Measurements from ENCODE around the gene PDE7B. TPM values are rescaled to one million over a fixed set of nuclear protein-coding genes. Genes with fewer than 3 reads are reported as not detected.

PDE7B gene
- total and polyA plus RNA-seq, 2 of the 13 experiments (the other 11 are each of a cell fraction or from before 2014, with no cell fraction given): not detected

GRCh38 chr6:135938576-135939207 lies 87.2 kb downstream of the PDE7B start (continued):
- TF ChIP-seq, protein P1, sequence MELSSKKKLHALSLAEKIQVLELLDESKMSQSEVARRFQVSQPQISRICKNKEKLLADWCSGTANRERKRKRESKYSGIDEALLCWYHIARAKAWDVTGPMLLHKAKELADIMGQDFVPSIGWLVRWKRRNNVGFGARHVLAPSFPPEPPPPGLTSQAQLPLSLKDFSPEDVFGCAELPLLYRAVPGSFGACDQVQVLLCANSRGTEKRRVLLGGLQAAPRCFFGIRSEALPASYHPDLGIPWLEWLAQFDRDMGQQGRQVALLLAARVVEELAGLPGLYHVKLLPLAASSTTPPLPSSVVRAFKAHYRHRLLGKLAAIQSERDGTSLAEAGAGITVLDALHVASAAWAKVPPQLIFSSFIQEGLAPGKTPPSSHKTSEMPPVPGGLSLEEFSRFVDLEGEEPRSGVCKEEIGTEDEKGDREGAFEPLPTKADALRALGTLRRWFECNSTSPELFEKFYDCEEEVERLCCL (CRISPR knock-in tag; IDR thresholded peaks at IDR 0.05; ENCODE audit: borderline replicate concordance): no peak

DNA sequence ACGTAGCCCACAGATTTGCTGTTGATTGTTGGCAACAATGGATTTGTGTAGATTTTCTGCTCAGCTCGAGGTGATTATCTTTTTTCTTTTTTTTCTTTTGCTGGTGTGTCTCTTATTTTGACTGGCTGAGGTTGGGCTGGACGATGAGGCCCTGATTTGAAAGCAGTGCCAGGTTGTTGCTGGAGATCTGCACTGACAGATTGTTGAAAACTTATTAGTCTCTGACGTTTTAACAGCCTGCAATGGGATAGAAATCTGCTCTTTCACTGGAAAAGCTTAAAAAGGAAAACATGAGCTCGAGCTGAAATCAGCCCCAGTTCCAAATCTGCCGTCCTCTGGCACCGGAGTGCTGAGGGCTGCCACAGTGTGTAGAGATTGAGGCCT lies 87.7 kb downstream of the PDE7B start:
- H3K79me2 ChIP-seq (ENCODE audit: insufficient read depth, low read length): no peaks in the 10 kb centered on the region
- H3K4me2 ChIP-seq (ENCODE audit: low read depth, low read length): no peak overlapping the region
- no peaks in the 10 kb centered on the region for H3K27me3 ChIP-seq (ENCODE audit: control insufficient read depth in 1 of 2, insufficient read depth in 2 of 2, low read length in 2 of 2)
- in situ Hi-C loops (cut with HindIII; ENCODE audit: extremely low pct_ligation_motif_present, low pct_unique_long_range_greater_than_20kb): no loop called here
- no peak overlapping the region for H3K4me3 ChIP-seq (replicated peaks in 1 of 3; ENCODE audit: insufficient read depth in 1 of 3, low read depth in 2 of 3, low read length in 3 of 3)
- ChIA-PET CTCF (ENCODE audit: low intra/inter-chr PET ratio, low total read pairs) (no interaction called here), POLR2A (no interaction called here)
- no peaks in the 10 kb centered on the region for H4K20me1 ChIP-seq (ENCODE audit: insufficient read depth, low read length)
- no TSS peak for BruUV-seq (replicated peaks)
- no peaks in the 10 kb centered on the region for H3K36me3 ChIP-seq (replicated peaks in 1 of 2; ENCODE audit: control insufficient read depth in 1 of 2, insufficient read depth in 2 of 2, low read length in 2 of 2)
- no peak for DNase-seq (ENCODE audit: low spot score)
- no peak overlapping the region for H3K27ac ChIP-seq (ENCODE audit: extremely low read length, insufficient read depth, low read length)
- FAIRE-seq: no peak
- H2AFZ ChIP-seq (ENCODE audit: low read length): no peak overlapping the region
- H3K9me3 ChIP-seq (ENCODE audit: low read length): no peaks in the 10 kb centered on the region
- intact Hi-C loops (cut with micrococcal nuclease; ENCODE audit: unreplicated experiment): no loop called here
- H3K9ac ChIP-seq (ENCODE audit: insufficient read depth, low read depth, low read length): no peak overlapping the region
- no peak for ATAC-seq
- WGBS (ENCODE audit: low lambda C conversion rate): 14% methylated on average over 7 of the region's 7 CpGs
- no peaks in the 10 kb centered on the region for H3K4me1 ChIP-seq (ENCODE audit: insufficient read depth, low read length)
- TF ChIP-seq PLRG1 (conservative IDR thresholded peaks at IDR 0.05): no peak
- no peak for TF ChIP-seq ZSCAN9 (CRISPR knock-in tag; IDR thresholded peaks at IDR 0.05; ENCODE audit: borderline replicate concordance)
- TF ChIP-seq ZHX2 (IDR thresholded peaks at IDR 0.05; ENCODE audit: low read depth): no peak
- TF ChIP-seq ZHX2 (CRISPR knock-in tag; IDR thresholded peaks at IDR 0.05; ENCODE audit: borderline replicate concordance): no peak
- TF ChIP-seq CERS6 (CRISPR knock-in tag; IDR thresholded peaks at IDR 0.05): no peak
- no peak for TF ChIP-seq ELF1 (CRISPR knock-in tag; IDR thresholded peaks at IDR 0.05)
- TF ChIP-seq ZNF292 (CRISPR knock-in tag; IDR thresholded peaks at IDR 0.05; ENCODE audit: borderline replicate concordance, low read depth): no peak
- TF ChIP-seq ZBTB14 (CRISPR knock-in tag; IDR thresholded peaks at IDR 0.05): no peak
- no peak for TF ChIP-seq CC2D1A (CRISPR knock-in tag; IDR thresholded peaks at IDR 0.05)
- no peak for TF ChIP-seq ZNF556 (CRISPR knock-in tag; IDR thresholded peaks at IDR 0.05; ENCODE audit: borderline replicate concordance)
- no peak for TF ChIP-seq U2AF1 (optimal IDR thresholded peaks at IDR 0.05; ENCODE audit: low read depth, low read length)
- no peak for TF ChIP-seq EP300 (IDR thresholded peaks at IDR 0.05; ENCODE audit: low read depth in 2 of 2, low read length in 2 of 2)
- TF ChIP-seq EP300 (CRISPR knock-in tag; IDR thresholded peaks at IDR 0.05; ENCODE audit: borderline replicate concordance): no peak
